Ishikawa (cell line): ENCODE measurements around the gene PREX1.

Experiments used
- CEBPB ChIP-seq: IDR thresholded peaks from 2 replicates; pipeline ENCODE4 v1.6.1; 2012
- CREB1 ChIP-seq: IDR thresholded peaks from 2 replicates; pipeline ENCODE4 v1.6.1; 2012; ENCODE audit warnings: low read depth
- EGR1 ChIP-seq: IDR thresholded peaks from 2 replicates; pipeline ENCODE4 v1.6.1; 2012
- EP300 ChIP-seq: IDR thresholded peaks from 2 replicates; pipeline ENCODE4 v1.6.1; 2012; ENCODE audit warnings: borderline replicate concordance
- FOXM1 ChIP-seq: IDR thresholded peaks from 2 replicates; pipeline ENCODE4 v1.6.1; 2012; ENCODE audit warnings: low read depth, borderline replicate concordance
- MAX ChIP-seq: IDR thresholded peaks from 2 replicates; pipeline ENCODE4 v1.6.1; 2012
- NFIC ChIP-seq: IDR thresholded peaks from 2 replicates; pipeline ENCODE4 v1.6.1; 2012
- RAD21 ChIP-seq: IDR thresholded peaks from 2 replicates; pipeline ENCODE4 v1.6.1; 2012; ENCODE audit warnings: low read depth
- REST ChIP-seq: IDR thresholded peaks from 2 replicates; pipeline ENCODE4 v1.6.1; 2012; ENCODE audit warnings: low read depth, mild to moderate bottlenecking
- TAF1 ChIP-seq: IDR thresholded peaks from 2 replicates; pipeline ENCODE4 v1.6.1; 2012; ENCODE audit warnings: low read depth, mild to moderate bottlenecking
- TCF12 ChIP-seq: IDR thresholded peaks from 2 replicates; pipeline ENCODE4 v1.6.1; 2012; ENCODE audit warnings: low read depth
- TEAD4 ChIP-seq: IDR thresholded peaks from 2 replicates; pipeline ENCODE4 v1.6.1; 2012
- USF1 ChIP-seq: IDR thresholded peaks from 2 replicates; pipeline ENCODE4 v1.6.1; 2012
- YY1 ChIP-seq: IDR thresholded peaks from 2 replicates; pipeline ENCODE4 v1.6.1; 2012; ENCODE audit warnings: low read depth
- ZBTB7A ChIP-seq: IDR thresholded peaks from 2 replicates; pipeline ENCODE4 v1.6.1; 2012; ENCODE audit warnings: low read depth

The PREX1 gene

GRCh38 chr20:48724382-48724781 is 103.4 kb downstream of the PREX1 start:
- TF ChIP-seq EP300 (no peak), EGR1 (no peak), FOXM1 (no peak), ZBTB7A (no peak), REST (no peak), MAX (no peak), NFIC (no peak), TCF12 (no peak), TEAD4 (no peak), RAD21 (no peak), TAF1 (no peak), USF1 (no peak), CEBPB (no peak), YY1 (no peak), CREB1 (no peak)

- TF ChIP-seq RAD21 (no peak), FOXM1 (no peak), CREB1 (no peak), TAF1 (no peak), EP300 (no peak), NFIC (no peak), MAX (no peak), USF1 (no peak), CEBPB (no peak), TEAD4 (no peak), ZBTB7A (no peak), EGR1 (no peak), REST (no peak), TCF12 (no peak), YY1 (no peak)
These were observed 104.2 kb downstream of the PREX1 start for GRCh38 chr20:48723308-48724264.

- no peak for TF ChIP-seq REST
- no peak for TF ChIP-seq CREB1
These were observed 105.0 kb downstream of the PREX1 start for GRCh38 chr20:48722737-48723191.

- no peak for TF ChIP-seq ZBTB7A
- TF ChIP-seq FOXM1 = no peak
- TF ChIP-seq REST = no peak
- TF ChIP-seq CREB1 = no peak
- no peak for TF ChIP-seq MAX
- TF ChIP-seq EGR1 = no peak
- TF ChIP-seq EP300 = no peak
- no peak for TF ChIP-seq TAF1
- no peak for TF ChIP-seq USF1
- TF ChIP-seq NFIC = no peak
- TF ChIP-seq TCF12 = no peak
- no peak for TF ChIP-seq TEAD4
- TF ChIP-seq CEBPB = no peak
These were observed 105.6 kb downstream of the PREX1 start for GRCh38 chr20:48722002-48722731.
